H1 (cell line): ENCODE measurements around the gene SIK3. TPM values are rescaled to one million over a fixed set of nuclear protein-coding genes. Genes with fewer than 3 reads are reported as not detected.

ENCODE experiments used
- SRF ChIP-seq: IDR thresholded peaks from 2 replicates; pipeline ENCODE4 v1.6.1; 2011; ENCODE audit warnings: mild to moderate bottlenecking, low read depth, low read length, moderate library complexity
- ZNF274 ChIP-seq: IDR thresholded peaks from 2 replicates; pipeline ENCODE4 v1.7.0; 2012; ENCODE audit warnings: low read length, borderline replicate concordance; ENCODE audit errors: extremely low read depth
- polyA plus RNA-seq, 7 experiments: library from polyadenylated mRNA; depleted of rRNA in 3 of 7; stranded (reverse) in 5 of 7; unstranded in 2 of 7; fragments of >200 nt in 5 of 7; fragments of 200-250 nt in 2 of 7; gene quantifications; 1 replicate in 5 of 7; 2 replicates in 1 of 7; 4 replicates in 1 of 7; pipeline versions ENCODE4 v1.2.1 to v1.2.3, GENCODE V29; 2011 to 2013; ENCODE audit warnings: missing spikeins in 2 of 7, mixed read lengths in 2 of 7
- total RNA-seq: library from RNA; stranded (reverse); fragmentation: NEBNext Ultra II Directional; extraction: Animal tissue kit (Norgen Biotek cat#: 25700); gene quantifications from 2 replicates; pipeline ENCODE4 v1.2.1, GENCODE V29; 2021
- TF ChIP-seq, protein P1 (sequence below): fragments of 300-600 bp; sonication (generic); IDR thresholded peaks from 2 replicates; pipeline ENCODE4 v1.7.1; 2012; ENCODE audit warnings: low read length, moderate library complexity, mild to moderate bottlenecking, inconsistent platforms; ENCODE audit not compliant: insufficient replicate concordance
- TF ChIP-seq, protein P2 (sequence below): IDR thresholded peaks from 2 replicates; pipeline ENCODE4 v1.6.1; 2011; ENCODE audit warnings: low read length, improper control_type of control experiment

The SIK3 gene
- total and polyA plus RNA-seq, 2 of the 8 experiments (the other 6 are each of a cell fraction or from before 2014, with no cell fraction given) = 19.9 to 32.1 TPM

DNA sequence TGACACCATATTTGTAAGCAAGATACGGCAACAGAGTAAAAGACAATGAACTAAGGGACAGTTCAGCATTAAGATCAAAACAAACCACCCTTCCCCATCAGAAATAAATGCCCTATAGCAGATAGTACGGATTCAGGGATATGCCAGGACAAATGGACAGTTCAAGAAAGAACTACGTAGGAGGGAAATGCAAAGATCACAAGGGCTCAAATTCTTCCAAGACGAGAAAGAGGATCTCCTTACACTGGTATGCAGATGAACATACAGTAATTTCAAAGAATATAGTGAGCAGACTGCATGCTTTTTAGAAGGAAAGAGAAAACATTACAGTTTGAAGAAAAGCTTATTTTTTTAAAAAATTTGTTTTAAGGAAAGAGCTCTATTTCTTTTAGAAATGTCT, 136.1 kb downstream of the SIK3 start (continued):
- TF ChIP-seq, protein P1, sequence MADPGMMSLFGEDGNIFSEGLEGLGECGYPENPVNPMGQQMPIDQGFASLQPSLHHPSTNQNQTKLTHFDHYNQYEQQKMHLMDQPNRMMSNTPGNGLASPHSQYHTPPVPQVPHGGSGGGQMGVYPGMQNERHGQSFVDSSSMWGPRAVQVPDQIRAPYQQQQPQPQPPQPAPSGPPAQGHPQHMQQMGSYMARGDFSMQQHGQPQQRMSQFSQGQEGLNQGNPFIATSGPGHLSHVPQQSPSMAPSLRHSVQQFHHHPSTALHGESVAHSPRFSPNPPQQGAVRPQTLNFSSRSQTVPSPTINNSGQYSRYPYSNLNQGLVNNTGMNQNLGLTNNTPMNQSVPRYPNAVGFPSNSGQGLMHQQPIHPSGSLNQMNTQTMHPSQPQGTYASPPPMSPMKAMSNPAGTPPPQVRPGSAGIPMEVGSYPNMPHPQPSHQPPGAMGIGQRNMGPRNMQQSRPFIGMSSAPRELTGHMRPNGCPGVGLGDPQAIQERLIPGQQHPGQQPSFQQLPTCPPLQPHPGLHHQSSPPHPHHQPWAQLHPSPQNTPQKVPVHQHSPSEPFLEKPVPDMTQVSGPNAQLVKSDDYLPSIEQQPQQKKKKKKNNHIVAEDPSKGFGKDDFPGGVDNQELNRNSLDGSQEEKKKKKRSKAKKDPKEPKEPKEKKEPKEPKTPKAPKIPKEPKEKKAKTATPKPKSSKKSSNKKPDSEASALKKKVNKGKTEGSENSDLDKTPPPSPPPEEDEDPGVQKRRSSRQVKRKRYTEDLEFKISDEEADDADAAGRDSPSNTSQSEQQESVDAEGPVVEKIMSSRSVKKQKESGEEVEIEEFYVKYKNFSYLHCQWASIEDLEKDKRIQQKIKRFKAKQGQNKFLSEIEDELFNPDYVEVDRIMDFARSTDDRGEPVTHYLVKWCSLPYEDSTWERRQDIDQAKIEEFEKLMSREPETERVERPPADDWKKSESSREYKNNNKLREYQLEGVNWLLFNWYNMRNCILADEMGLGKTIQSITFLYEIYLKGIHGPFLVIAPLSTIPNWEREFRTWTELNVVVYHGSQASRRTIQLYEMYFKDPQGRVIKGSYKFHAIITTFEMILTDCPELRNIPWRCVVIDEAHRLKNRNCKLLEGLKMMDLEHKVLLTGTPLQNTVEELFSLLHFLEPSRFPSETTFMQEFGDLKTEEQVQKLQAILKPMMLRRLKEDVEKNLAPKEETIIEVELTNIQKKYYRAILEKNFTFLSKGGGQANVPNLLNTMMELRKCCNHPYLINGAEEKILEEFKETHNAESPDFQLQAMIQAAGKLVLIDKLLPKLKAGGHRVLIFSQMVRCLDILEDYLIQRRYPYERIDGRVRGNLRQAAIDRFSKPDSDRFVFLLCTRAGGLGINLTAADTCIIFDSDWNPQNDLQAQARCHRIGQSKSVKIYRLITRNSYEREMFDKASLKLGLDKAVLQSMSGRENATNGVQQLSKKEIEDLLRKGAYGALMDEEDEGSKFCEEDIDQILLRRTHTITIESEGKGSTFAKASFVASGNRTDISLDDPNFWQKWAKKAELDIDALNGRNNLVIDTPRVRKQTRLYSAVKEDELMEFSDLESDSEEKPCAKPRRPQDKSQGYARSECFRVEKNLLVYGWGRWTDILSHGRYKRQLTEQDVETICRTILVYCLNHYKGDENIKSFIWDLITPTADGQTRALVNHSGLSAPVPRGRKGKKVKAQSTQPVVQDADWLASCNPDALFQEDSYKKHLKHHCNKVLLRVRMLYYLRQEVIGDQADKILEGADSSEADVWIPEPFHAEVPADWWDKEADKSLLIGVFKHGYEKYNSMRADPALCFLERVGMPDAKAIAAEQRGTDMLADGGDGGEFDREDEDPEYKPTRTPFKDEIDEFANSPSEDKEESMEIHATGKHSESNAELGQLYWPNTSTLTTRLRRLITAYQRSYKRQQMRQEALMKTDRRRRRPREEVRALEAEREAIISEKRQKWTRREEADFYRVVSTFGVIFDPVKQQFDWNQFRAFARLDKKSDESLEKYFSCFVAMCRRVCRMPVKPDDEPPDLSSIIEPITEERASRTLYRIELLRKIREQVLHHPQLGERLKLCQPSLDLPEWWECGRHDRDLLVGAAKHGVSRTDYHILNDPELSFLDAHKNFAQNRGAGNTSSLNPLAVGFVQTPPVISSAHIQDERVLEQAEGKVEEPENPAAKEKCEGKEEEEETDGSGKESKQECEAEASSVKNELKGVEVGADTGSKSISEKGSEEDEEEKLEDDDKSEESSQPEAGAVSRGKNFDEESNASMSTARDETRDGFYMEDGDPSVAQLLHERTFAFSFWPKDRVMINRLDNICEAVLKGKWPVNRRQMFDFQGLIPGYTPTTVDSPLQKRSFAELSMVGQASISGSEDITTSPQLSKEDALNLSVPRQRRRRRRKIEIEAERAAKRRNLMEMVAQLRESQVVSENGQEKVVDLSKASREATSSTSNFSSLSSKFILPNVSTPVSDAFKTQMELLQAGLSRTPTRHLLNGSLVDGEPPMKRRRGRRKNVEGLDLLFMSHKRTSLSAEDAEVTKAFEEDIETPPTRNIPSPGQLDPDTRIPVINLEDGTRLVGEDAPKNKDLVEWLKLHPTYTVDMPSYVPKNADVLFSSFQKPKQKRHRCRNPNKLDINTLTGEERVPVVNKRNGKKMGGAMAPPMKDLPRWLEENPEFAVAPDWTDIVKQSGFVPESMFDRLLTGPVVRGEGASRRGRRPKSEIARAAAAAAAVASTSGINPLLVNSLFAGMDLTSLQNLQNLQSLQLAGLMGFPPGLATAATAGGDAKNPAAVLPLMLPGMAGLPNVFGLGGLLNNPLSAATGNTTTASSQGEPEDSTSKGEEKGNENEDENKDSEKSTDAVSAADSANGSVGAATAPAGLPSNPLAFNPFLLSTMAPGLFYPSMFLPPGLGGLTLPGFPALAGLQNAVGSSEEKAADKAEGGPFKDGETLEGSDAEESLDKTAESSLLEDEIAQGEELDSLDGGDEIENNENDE = no peak
- TF ChIP-seq ZNF274 = no peak
- no peak for TF ChIP-seq SRF
- TF ChIP-seq, protein P2, sequence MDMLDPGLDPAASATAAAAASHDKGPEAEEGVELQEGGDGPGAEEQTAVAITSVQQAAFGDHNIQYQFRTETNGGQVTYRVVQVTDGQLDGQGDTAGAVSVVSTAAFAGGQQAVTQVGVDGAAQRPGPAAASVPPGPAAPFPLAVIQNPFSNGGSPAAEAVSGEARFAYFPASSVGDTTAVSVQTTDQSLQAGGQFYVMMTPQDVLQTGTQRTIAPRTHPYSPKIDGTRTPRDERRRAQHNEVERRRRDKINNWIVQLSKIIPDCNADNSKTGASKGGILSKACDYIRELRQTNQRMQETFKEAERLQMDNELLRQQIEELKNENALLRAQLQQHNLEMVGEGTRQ = no peak
